Gastrocnemius medialis (tissue), 4 donors: Measurements from ENCODE around the gene SHC2. TPM values are rescaled to one million over a fixed set of nuclear protein-coding genes. Genes with fewer than 3 reads are reported as not detected.

Source experiments
- total RNA-seq, 4 donors: library from RNA; depleted of rRNA; stranded (reverse); fragments of >200 nt; gene quantifications; one replicate each; pipeline versions ENCODE4 v1.1.0 to v1.2.3, GENCODE V29; 2016

Gene SHC2
- total RNA-seq, 4 donors from 2014 or later, result 2.1 to 6.2 (median 4.5) TPM

Other genes starting within 250 kb of the SHC2 start
- 1 to 10 TPM in 1 of 4 donors, under 1 TPM in 2, not detected in 1; 0.64 to 1.2 (median 0.92) TPM for gene PLPP2, start 169.6 kb downstream of the SHC2 start, total RNA-seq
- gene MIER2, start 116.2 kb downstream of the SHC2 start, total RNA-seq, result 10 to 100 TPM; 10.6 to 21.0 (median 16.5) TPM
- under 1 TPM; 0.15 to 0.78 (median 0.38) TPM for gene C2CD4C, start 51.9 kb downstream of the SHC2 start, total RNA-seq
- gene MADCAM1, start 35.5 kb upstream of the SHC2 start, total RNA-seq, result under 1 TPM in 1 of 4 donors, not detected in 3; 0.18 TPM
- gene TPGS1, start 46.5 kb upstream of the SHC2 start, total RNA-seq, result 10 to 100 TPM; 29.5 to 64.7 (median 35.6) TPM
- 100 to 1,000 TPM in 3 of 4 donors, 10 to 100 TPM in 1; 99.0 to 174 (median 138) TPM for gene CDC34, start 70.7 kb upstream of the SHC2 start, total RNA-seq
- under 1 TPM in 1 of 4 donors, not detected in 3; 0.49 TPM for gene GZMM, start 83.0 kb upstream of the SHC2 start, total RNA-seq
- gene BSG, start 111.6 kb upstream of the SHC2 start, total RNA-seq, result 100 to 1,000 TPM; 305 to 380 (median 364) TPM
- under 1 TPM in 1 of 4 donors, not detected in 3; 0.10 TPM for gene HCN2, start 128.8 kb upstream of the SHC2 start, total RNA-seq
- gene POLRMT, start 172.5 kb upstream of the SHC2 start, total RNA-seq, result 10 to 100 TPM; 43.9 to 83.4 (median 73.8) TPM
- not detected for gene FGF22, start 178.8 kb upstream of the SHC2 start, total RNA-seq
- 100 to 1,000 TPM in 3 of 4 donors, 10 to 100 TPM in 1; 72.3 to 148 (median 129) TPM for gene RNF126, start 202.2 kb upstream of the SHC2 start, total RNA-seq
- 10 to 100 TPM in 3 of 4 donors, 1 to 10 TPM in 1; 7.5 to 20.1 (median 15.9) TPM for gene FSTL3, start 215.4 kb upstream of the SHC2 start, total RNA-seq
- gene PRSS57, start 234.4 kb upstream of the SHC2 start, total RNA-seq, result not detected
- 10 to 100 TPM in 1 of 4 donors, 1 to 10 TPM in 3; 4.4 to 10.2 (median 7.2) TPM for gene PALM, start 247.9 kb upstream of the SHC2 start, total RNA-seq